ENCODE measurements around the gene ABCA7.

DNA sequence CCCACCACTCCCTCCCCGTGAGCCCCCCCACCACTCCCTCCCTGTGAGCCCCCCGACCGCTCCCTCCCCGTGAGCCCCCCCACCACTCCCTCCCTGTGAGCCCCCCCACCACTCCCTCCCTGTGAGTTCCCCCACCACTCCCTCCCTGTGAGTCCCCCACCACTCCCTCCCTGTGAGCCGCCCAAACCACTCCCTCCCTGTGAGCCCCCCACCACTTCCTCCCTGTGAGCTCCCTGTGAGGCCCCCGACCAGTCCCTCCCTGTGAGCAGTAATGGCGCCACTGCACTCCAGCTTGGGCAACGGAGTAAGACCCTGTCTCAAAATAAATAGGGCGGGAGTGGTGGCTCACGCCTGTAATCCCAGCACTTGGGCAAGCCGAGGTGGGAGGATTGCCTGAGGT, 9.9 kb downstream of the ABCA7 start:
- TF ChIP-seq, protein P1, sequence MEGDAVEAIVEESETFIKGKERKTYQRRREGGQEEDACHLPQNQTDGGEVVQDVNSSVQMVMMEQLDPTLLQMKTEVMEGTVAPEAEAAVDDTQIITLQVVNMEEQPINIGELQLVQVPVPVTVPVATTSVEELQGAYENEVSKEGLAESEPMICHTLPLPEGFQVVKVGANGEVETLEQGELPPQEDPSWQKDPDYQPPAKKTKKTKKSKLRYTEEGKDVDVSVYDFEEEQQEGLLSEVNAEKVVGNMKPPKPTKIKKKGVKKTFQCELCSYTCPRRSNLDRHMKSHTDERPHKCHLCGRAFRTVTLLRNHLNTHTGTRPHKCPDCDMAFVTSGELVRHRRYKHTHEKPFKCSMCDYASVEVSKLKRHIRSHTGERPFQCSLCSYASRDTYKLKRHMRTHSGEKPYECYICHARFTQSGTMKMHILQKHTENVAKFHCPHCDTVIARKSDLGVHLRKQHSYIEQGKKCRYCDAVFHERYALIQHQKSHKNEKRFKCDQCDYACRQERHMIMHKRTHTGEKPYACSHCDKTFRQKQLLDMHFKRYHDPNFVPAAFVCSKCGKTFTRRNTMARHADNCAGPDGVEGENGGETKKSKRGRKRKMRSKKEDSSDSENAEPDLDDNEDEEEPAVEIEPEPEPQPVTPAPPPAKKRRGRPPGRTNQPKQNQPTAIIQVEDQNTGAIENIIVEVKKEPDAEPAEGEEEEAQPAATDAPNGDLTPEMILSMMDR (IDR thresholded peaks at IDR 0.05): no peak
- no peak for TF ChIP-seq POLR2A (IDR thresholded peaks at IDR 0.05)

All from adrenal gland (tissue), 5 donors.